ENCODE measurements around the gene RXRB. TPM values are rescaled to one million over a fixed set of nuclear protein-coding genes. Genes with fewer than 3 reads are reported as not detected.

RXRB gene
- total and polyA plus RNA-seq, 2 of the 8 experiments (the other 6 are each of a cell fraction or from before 2014, with no cell fraction given): 13.0 to 18.1 TPM

- Histone ChIP-seq H2AFZ (ENCODE audit: low read length) (no peak overlapping the region), H3K27me3 (replicated peaks in 1 of 4; ENCODE audit: control insufficient read depth in 3 of 4, extremely low read depth in 1 of 4, insufficient read depth in 3 of 4, low read length in 3 of 4) (peaks cover 39 to 88% (median 78%) of the 10 kb centered on the region in 4 experiments), H4K20me1 (replicated peaks in 1 of 2; ENCODE audit: control insufficient read depth in 1 of 2, insufficient read depth in 2 of 2, low read length in 2 of 2) (peaks cover 2 to 8% of the 10 kb centered on the region in 2 experiments), H3K27ac (ENCODE audit: low read depth, low read length) (no peak overlapping the region), H3K18ac (ENCODE audit: extremely low read depth, low read length) (no peak overlapping the region), H3K23me2 (ENCODE audit: low read depth, low read length) (peaks cover 11% of the 10 kb centered on the region; the same call in 1 of the 2 replicates), H3K4me2 (ENCODE audit: insufficient read depth in 1 of 2, low read depth in 2 of 2, low read length in 2 of 2) (no peak overlapping the region; a peak in 1 of 4 replicates), H3K36me3 (ENCODE audit: control insufficient read depth in 2 of 4, insufficient read depth in 4 of 4, low read length in 3 of 4) (peaks cover 0 to 5% (median 0%) of the 10 kb centered on the region in 4 experiments; a peak in 1 of 8 replicates), H2BK120ac (replicated peaks; ENCODE audit: low read depth, low read length) (no peak overlapping the region), H3K79me1 (ENCODE audit: low read depth, low read length) (no peaks in the 10 kb centered on the region), H3K9ac (replicated peaks in 1 of 4; ENCODE audit: extremely low read depth in 1 of 4, low read depth in 3 of 4, low read length in 3 of 4) (no peak overlapping the region), H4K8ac (ENCODE audit: extremely low read depth, insufficient read depth, low read length) (no peak overlapping the region), H3K9me3 (ENCODE audit: insufficient read depth in 2 of 2, low read depth in 1 of 2, low read length in 1 of 2) (no peaks in the 10 kb centered on the region), H3K4me1 (replicated peaks in 1 of 4; ENCODE audit: control insufficient read depth in 3 of 4, insufficient read depth in 4 of 4, low read length in 3 of 4) (peaks cover 0 to 13% (median 3%) of the 10 kb centered on the region in 4 experiments; a peak in 6 of 7 replicates), H3K56ac (replicated peaks; ENCODE audit: insufficient read length, low read depth, low read length) (no peak overlapping the region), H2BK12ac (ENCODE audit: low read depth, low read length) (no peak overlapping the region), H2BK5ac (ENCODE audit: low read depth, low read length) (no peak overlapping the region), H3K79me2 (ENCODE audit: control insufficient read depth in 1 of 2, insufficient read depth in 2 of 2, low read length in 2 of 2) (no peaks in the 10 kb centered on the region), H3K23ac (ENCODE audit: insufficient read length) (no peak overlapping the region), H3K4me3 (ENCODE audit: extremely low read depth in 1 of 4, insufficient read depth in 2 of 4, low read depth in 3 of 4, low read length in 4 of 4) (no peak overlapping the region), H2AK5ac (ENCODE audit: low read depth, low read length) (no peak overlapping the region), H2BK20ac (ENCODE audit: low read length) (peak overlapping the region; percentile 64; the same call in 1 of the 2 replicates), H3K14ac (ENCODE audit: insufficient read length) (no peak overlapping the region), H4K91ac (replicated peaks; ENCODE audit: insufficient read length, low read length) (no peak overlapping the region), H4K5ac (ENCODE audit: insufficient read length, low read depth, low read length) (no peak overlapping the region), H3K4ac (replicated peaks; ENCODE audit: insufficient read length, low read depth, low read length) (no peak overlapping the region), H2BK15ac (ENCODE audit: low read length) (no peak overlapping the region)
- ChIA-PET CTCF (ENCODE audit: partially characterized antibody) (interaction anchor here (0.6 to 2.3 kb wide), 4 partner anchors 10 to 231 kb away, joined by 3 to 6 read pairs (median 3); partner anchors contain the start of gene HSD17B8), POLR2A (ENCODE audit: partially characterized antibody) (no interaction called here)
- 77% methylated on average over 9 of the region's 9 CpGs; no CpG with 5 or more reads in 1 of the 2 experiments for WGBS, 2 experiments (ENCODE audit: extremely low coverage in 1 of 2, insufficient coverage in 1 of 2, insufficient read length in 1 of 2, insufficient replicate concordance in 2 of 2, low coverage in 1 of 2, low lambda C conversion rate in 2 of 2, missing lambda C conversion rate in 1 of 2)
- TF ChIP-seq GTF2F1 (IDR thresholded peaks at IDR 0.05; ENCODE audit: borderline replicate concordance, low read depth, low read length): no peak
- TF ChIP-seq SP4 (IDR thresholded peaks at IDR 0.05; ENCODE audit: low read length): no peak
- TF ChIP-seq RXRA (IDR thresholded peaks at IDR 0.05; ENCODE audit: insufficient read depth, low read depth, low read length): no peak
- no peak for TF ChIP-seq TBP (IDR thresholded peaks at IDR 0.05; ENCODE audit: low read depth, low read length)
- no peak for TF ChIP-seq SIN3A (conservative IDR thresholded peaks at IDR 0.05 in 1 of 2, IDR thresholded peaks at IDR 0.05 in 1 of 2; ENCODE audit: low read depth in 1 of 2, low read length in 2 of 2)
- TF ChIP-seq SRF (IDR thresholded peaks at IDR 0.05; ENCODE audit: low read depth, low read length): no peak
- no peak for TF ChIP-seq SP1 (IDR thresholded peaks at IDR 0.05; ENCODE audit: low read depth, low read length)
- TF ChIP-seq FOSL1 (IDR thresholded peaks at IDR 0.05; ENCODE audit: insufficient read depth, low read depth, low read length): no peak
- no peak for TF ChIP-seq ASH2L (IDR thresholded peaks at IDR 0.05; ENCODE audit: low read length)
- no peak for TF ChIP-seq BCL11A (IDR thresholded peaks at IDR 0.05; ENCODE audit: low read depth in 2 of 2, low read length in 2 of 2)
- TF ChIP-seq KDM1A (IDR thresholded peaks at IDR 0.05; ENCODE audit: borderline replicate concordance, low read length): no peak
- no peak for TF ChIP-seq RBBP5 (IDR thresholded peaks at IDR 0.05; ENCODE audit: borderline replicate concordance, low read depth, low read length)
- no peak for TF ChIP-seq KDM5A (IDR thresholded peaks at IDR 0.05; ENCODE audit: low read length)
- FAIRE-seq: no peak
- no peak for DNase-seq (ENCODE audit: low read depth in 1 of 2, low spot score in 2 of 2)
These were observed 15.0 kb upstream of the RXRB start for GRCh38 chr6:33215271-33216116.

All from H1 (cell line).